K562 (cell line): ENCODE measurements around the gene GFOD1. TPM values are rescaled to one million over a fixed set of nuclear protein-coding genes. Genes with fewer than 3 reads are reported as not detected.
A peak's percentile ranks its signal among the peaks of the same experiment; 100 is the strongest.

Experiments
- CCNT2 ChIP-seq: IDR thresholded peaks from 2 replicates; pipeline ENCODE4 v1.6.1; 2011; ENCODE audit warnings: borderline replicate concordance, low read depth, mild to moderate bottlenecking, moderate library complexity, mixed read lengths, low read length; ENCODE audit not compliant: insufficient read length; ENCODE audit errors: extremely low read depth
- CHD2 ChIP-seq: IDR thresholded peaks from 2 replicates; pipeline ENCODE4 v1.6.1; 2011; ENCODE audit warnings: low read depth, low read length
- CTCF ChIP-seq, 3 experiments: IDR thresholded peaks in 2 of 3; conservative IDR thresholded peaks in 1 of 3; 2 replicates each; pipeline ENCODE4 v1.5.1; 2011 to 2012; ENCODE audit warnings: low read length in 3 of 3, mild to moderate bottlenecking in 3 of 3, control low read depth in 2 of 3, improper control_type of control experiment in 1 of 3, inconsistent platforms in 1 of 3, low read depth in 1 of 3, mixed read lengths in 1 of 3, moderate library complexity in 1 of 3; ENCODE audit not compliant: insufficient read depth in 2 of 3
- EP300 ChIP-seq: IDR thresholded peaks from 2 replicates; pipeline ENCODE4 v1.6.1; 2012; ENCODE audit warnings: low read length, improper control_type of control experiment
- FOXP1 ChIP-seq: sonication (generic); formaldehyde crosslinking; IDR thresholded peaks from 2 replicates; pipeline ENCODE4 v1.8.0; 2022; ENCODE audit warnings: mild to moderate bottlenecking, missing genetic modification reagents
- HDAC3 ChIP-seq: fragments of 450-650 bp; IDR thresholded peaks from 2 replicates; pipeline ENCODE4 v1.6.1; 2018; ENCODE audit warnings: borderline replicate concordance, mild to moderate bottlenecking, moderate library complexity; ENCODE audit not compliant: partially characterized antibody
- JUND ChIP-seq, 2 experiments: IDR thresholded peaks; 2 replicates in 1 of 2; 3 replicates in 1 of 2; pipeline ENCODE4 v1.6.1; 2011; ENCODE audit warnings: borderline replicate concordance in 2 of 2, low read depth in 2 of 2, low read length in 2 of 2, improper control_type of control experiment in 1 of 2, missing biosample characterization in 1 of 2, missing genetic modification characterization in 1 of 2, missing genetic modification reagents in 1 of 2
- PCBP1 ChIP-seq: fragments of 200-400 bp; formaldehyde crosslinking; IDR thresholded peaks from 2 replicates; pipeline ENCODE4 v1.6.1; 2018; ENCODE audit warnings: mild to moderate bottlenecking, low read depth, low read length; ENCODE audit not compliant: poor library complexity, severe bottlenecking
- POLR3G ChIP-seq: IDR thresholded peaks from 2 replicates; pipeline ENCODE4 v1.6.1; 2011; ENCODE audit not compliant: insufficient read length, insufficient replicate concordance; ENCODE audit errors: extremely low read depth
- RAD21 ChIP-seq, 2 experiments: fragments of 250-450 bp in 1 of 2; fragments of 450-650 bp in 1 of 2; sonication (Bioruptor Pico) in 1 of 2; formaldehyde crosslinking in 1 of 2; IDR thresholded peaks in 1 of 2; conservative IDR thresholded peaks in 1 of 2; 2 replicates each; pipeline versions ENCODE4 v1.4.0 to v1.8.0; 2020 to 2022; ENCODE audit warnings: mild to moderate bottlenecking in 2 of 2, moderate library complexity in 1 of 2
- RBM17 ChIP-seq: fragments of 200-400 bp; formaldehyde crosslinking; IDR thresholded peaks from 2 replicates; pipeline ENCODE4 v1.6.1; 2017; ENCODE audit warnings: low read depth, mild to moderate bottlenecking, low read length, borderline replicate concordance
- RBM34 ChIP-seq: fragments of 200-400 bp; formaldehyde crosslinking; IDR thresholded peaks from 2 replicates; pipeline ENCODE4 v1.6.1; 2018; ENCODE audit warnings: low read length, borderline replicate concordance; ENCODE audit not compliant: insufficient read depth
- RCOR1 ChIP-seq, 2 experiments: IDR thresholded peaks; 2 replicates each; pipeline ENCODE4 v1.6.1; 2012; ENCODE audit warnings: low read depth in 2 of 2, low read length in 2 of 2, borderline replicate concordance in 1 of 2, improper control_type of control experiment in 1 of 2
- SMARCA4 ChIP-seq: fragments of 450-650 bp; IDR thresholded peaks from 2 replicates; pipeline ENCODE4 v1.6.1; 2016
- TEAD1 ChIP-seq, 2 experiments: fragments of 450-650 bp in 1 of 2; sonication (generic) in 1 of 2; formaldehyde crosslinking; IDR thresholded peaks; 2 replicates each; pipeline versions ENCODE4 v1.4.0 to v1.8.0; 2020 to 2022; ENCODE audit warnings: mild to moderate bottlenecking in 2 of 2, missing genetic modification reagents in 1 of 2
- TEAD4 ChIP-seq, 2 experiments: sonication (generic) in 1 of 2; formaldehyde crosslinking in 1 of 2; IDR thresholded peaks; 2 replicates each; pipeline versions ENCODE4 v1.6.1 to v1.8.0; 2012 to 2022; ENCODE audit warnings: borderline replicate concordance in 1 of 2, inconsistent platforms in 1 of 2, low read length in 1 of 2, mild to moderate bottlenecking in 1 of 2, missing genetic modification reagents in 1 of 2
- TSC22D4 ChIP-seq: fragments of 450-650 bp; IDR thresholded peaks from 2 replicates; pipeline ENCODE4 v1.6.1; 2016; ENCODE audit warnings: missing genetic modification characterization, missing biosample characterization, control low read depth
- ZNF197 ChIP-seq: fragments of 200-800 bp; sonication (Bioruptor generic); IDR thresholded peaks from 2 replicates; pipeline ENCODE4 v1.6.1; 2016; ENCODE audit warnings: low read depth, missing genetic modification characterization, missing compliant biosample characterization
- ZNF431 ChIP-seq: sonication (generic); formaldehyde crosslinking; IDR thresholded peaks from 2 replicates; pipeline ENCODE4 v1.8.0; 2022; ENCODE audit warnings: mild to moderate bottlenecking, missing genetic modification reagents
- ZNF583 ChIP-seq: fragments of 250-450 bp; sonication (Bioruptor Pico); IDR thresholded peaks from 2 replicates; pipeline ENCODE4 v1.4.0; 2020
- ZNF76 ChIP-seq: fragments of 250-450 bp; sonication (Bioruptor Pico); IDR thresholded peaks from 2 replicates; pipeline ENCODE4 v1.4.0; 2020; ENCODE audit warnings: mild to moderate bottlenecking, moderate library complexity, borderline replicate concordance
- polyA plus RNA-seq, 8 experiments: library from polyadenylated mRNA; depleted of rRNA in 4 of 8; stranded (reverse) in 5 of 8; unstranded in 3 of 8; fragments of >200 nt; fragmentation: Nextera tagmentation in 2 of 8; fragmentation: Illumina TruSeq in 1 of 8; extraction: Ambion mirVana in 2 of 8; extraction: Trizol in 1 of 8; gene quantifications; 2 replicates each; pipeline versions ENCODE4 v1.2.1 to v1.2.3, GENCODE V29; 2011 to 2014; ENCODE audit warnings: inconsistent platforms in 1 of 8, missing spikeins in 1 of 8
- total RNA-seq, 7 experiments: library from RNA; depleted of rRNA in 6 of 7; stranded (reverse); fragments of >200 nt in 6 of 7; fragmentation: Illumina TruSeq in 2 of 7; extraction: Trizol in 2 of 7; gene quantifications; 2 replicates each; pipeline versions ENCODE4 v1.2.1 to v1.2.3, GENCODE V29; 2011 to 2021; ENCODE audit warnings: low replicate concordance in 1 of 7
- TF ChIP-seq, protein P1 (sequence below): sonication (generic); formaldehyde crosslinking; IDR thresholded peaks from 2 replicates; pipeline ENCODE4 v1.5.0; 2020; ENCODE audit warnings: missing genetic modification reagents
- TF ChIP-seq, protein P2 (sequence below): fragments of 250-450 bp; sonication (Bioruptor Pico); IDR thresholded peaks from 2 replicates; pipeline ENCODE4 v1.5.0; 2022; ENCODE audit warnings: mild to moderate bottlenecking

GFOD1 gene
- total and polyA plus RNA-seq, 9 of the 15 experiments (the other 6 are each of a cell fraction or from before 2014, with no cell fraction given), result 3.8 to 12.0 (median 8.2) TPM

GRCh38 chr6:13336553-13336952 lies 150.8 kb downstream of the GFOD1 start (continued):
- TF ChIP-seq SMARCA4 (no peak), CHD2 (no peak), CCNT2 (no peak), TEAD1 (CRISPR knock-in tag; IDR thresholded peaks at IDR 0.05) (no peak), RCOR1 (IDR thresholded peaks at IDR 0.05; ENCODE audit: borderline replicate concordance in 1 of 2, low read depth in 2 of 2, low read length in 2 of 2) (0 out of 4 replicates have a peak, but pooled peaks of 1 of the 2 experiments have one; percentile 33), PCBP1 (no peak), TEAD4 (IDR thresholded peaks at IDR 0.05; ENCODE audit: low read length) (peak; percentile 22; the same call in 1 of the 2 replicates), TEAD4 (CRISPR knock-in tag; IDR thresholded peaks at IDR 0.05; ENCODE audit: borderline replicate concordance) (no peak), ZNF583 (CRISPR knock-in tag) (no peak), EP300 (0 out of 2 replicates have a peak, but pooled peaks have one; percentile 4), HDAC3 (no peak), ZNF197 (CRISPR knock-in tag) (no peak), TSC22D4 (tag) (no peak), RAD21 (CRISPR knock-in tag; conservative IDR thresholded peaks at IDR 0.05 in 1 of 2, IDR thresholded peaks at IDR 0.05 in 1 of 2) (peak; percentile 86 to 87), ZNF431 (CRISPR knock-in tag) (no peak), POLR3G (no peak), JUND (IDR thresholded peaks at IDR 0.05; ENCODE audit: borderline replicate concordance, low read depth, low read length) (peak; percentile 35; the same call in 1 of the 2 replicates), JUND (tag; IDR thresholded peaks at IDR 0.05; ENCODE audit: borderline replicate concordance, low read depth, low read length) (0 out of 3 replicates have a peak, but pooled peaks have one; percentile 15), RBM34 (no peak), FOXP1 (CRISPR knock-in tag) (no peak), ZNF76 (CRISPR knock-in tag) (no peak), RBM17 (no peak), CTCF (IDR thresholded peaks at IDR 0.05 in 2 of 3, conservative IDR thresholded peaks at IDR 0.05 in 1 of 3; ENCODE audit: insufficient read depth in 2 of 3, low read depth in 1 of 3, low read length in 3 of 3) (peak; percentile 92 to 94 (median 94))
- TF ChIP-seq, protein P1, sequence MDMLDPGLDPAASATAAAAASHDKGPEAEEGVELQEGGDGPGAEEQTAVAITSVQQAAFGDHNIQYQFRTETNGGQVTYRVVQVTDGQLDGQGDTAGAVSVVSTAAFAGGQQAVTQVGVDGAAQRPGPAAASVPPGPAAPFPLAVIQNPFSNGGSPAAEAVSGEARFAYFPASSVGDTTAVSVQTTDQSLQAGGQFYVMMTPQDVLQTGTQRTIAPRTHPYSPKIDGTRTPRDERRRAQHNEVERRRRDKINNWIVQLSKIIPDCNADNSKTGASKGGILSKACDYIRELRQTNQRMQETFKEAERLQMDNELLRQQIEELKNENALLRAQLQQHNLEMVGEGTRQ (CRISPR knock-in tag), result no peak
- TF ChIP-seq, protein P2, sequence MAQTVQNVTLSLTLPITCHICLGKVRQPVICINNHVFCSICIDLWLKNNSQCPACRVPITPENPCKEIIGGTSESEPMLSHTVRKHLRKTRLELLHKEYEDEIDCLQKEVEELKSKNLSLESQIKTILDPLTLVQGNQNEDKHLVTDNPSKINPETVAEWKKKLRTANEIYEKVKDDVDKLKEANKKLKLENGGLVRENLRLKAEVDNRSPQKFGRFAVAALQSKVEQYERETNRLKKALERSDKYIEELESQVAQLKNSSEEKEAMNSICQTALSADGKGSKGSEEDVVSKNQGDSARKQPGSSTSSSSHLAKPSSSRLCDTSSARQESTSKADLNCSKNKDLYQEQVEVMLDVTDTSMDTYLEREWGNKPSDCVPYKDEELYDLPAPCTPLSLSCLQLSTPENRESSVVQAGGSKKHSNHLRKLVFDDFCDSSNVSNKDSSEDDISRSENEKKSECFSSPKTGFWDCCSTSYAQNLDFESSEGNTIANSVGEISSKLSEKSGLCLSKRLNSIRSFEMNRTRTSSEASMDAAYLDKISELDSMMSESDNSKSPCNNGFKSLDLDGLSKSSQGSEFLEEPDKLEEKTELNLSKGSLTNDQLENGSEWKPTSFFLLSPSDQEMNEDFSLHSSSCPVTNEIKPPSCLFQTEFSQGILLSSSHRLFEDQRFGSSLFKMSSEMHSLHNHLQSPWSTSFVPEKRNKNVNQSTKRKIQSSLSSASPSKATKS (CRISPR knock-in tag), result no peak
